Fibroblast of villous mesenchyme (primary cell): ENCODE data around the gene GPX3. TPM values are rescaled to one million over a fixed set of nuclear protein-coding genes. Genes with fewer than 3 reads are reported as not detected.

Experiments used
- DNase-seq: peaks from one replicate; pipeline ENCODE4 v3.0.0-alpha.2; 2010; ENCODE audit warnings: low read depth
- H3K4me3 ChIP-seq: 2 replicates; pipeline ENCODE4 v1.5.1; 2011; ENCODE audit warnings: low read depth, mild to moderate bottlenecking, low read length
- CTCF ChIP-seq: IDR thresholded peaks from 2 replicates; pipeline ENCODE4 v1.5.1; 2012; ENCODE audit warnings: low read depth, mild to moderate bottlenecking, low read length; ENCODE audit not compliant: insufficient read depth
- total RNA-seq: library from RNA; depleted of rRNA; stranded (reverse); fragments of >200 nt; gene quantifications from 2 replicates; pipeline ENCODE4 v1.2.3, GENCODE V29; 2012

GPX3 gene
- total RNA-seq, 1 donor: 3.9 TPM

DNA sequence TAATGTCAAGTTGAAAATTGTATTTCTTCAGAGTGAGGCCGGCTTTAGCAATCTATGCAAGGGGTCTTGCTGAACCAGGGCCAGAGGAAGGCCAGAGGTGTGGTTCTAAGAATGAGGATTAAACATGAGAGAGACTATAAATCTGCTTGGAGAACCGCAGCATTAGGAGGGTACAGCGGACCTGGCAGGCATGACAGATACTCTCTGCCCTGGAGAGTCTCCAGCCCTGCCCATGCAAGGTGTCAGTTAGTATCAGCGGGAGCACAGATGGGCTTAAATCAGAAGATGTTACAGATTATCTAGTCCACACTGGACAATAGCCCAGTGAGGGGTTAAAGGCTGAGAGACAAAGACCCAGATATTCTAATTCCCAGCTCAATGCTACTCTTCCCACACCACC, 11.5 kb upstream of the GPX3 start:
- H3K4me3 ChIP-seq: no peak overlapping the region
- no peak for DNase-seq
- TF ChIP-seq CTCF: no peak

- DNase-seq: no peak
- H3K4me3 ChIP-seq: no peak overlapping the region
Observed at GRCh38 chr5:151012862-151013261, 7.5 kb upstream of the GPX3 start.

GRCh38 chr5:151014680-151015343, 5.6 kb upstream of the GPX3 start:
- peak; percentile 48 for DNase-seq
- TF ChIP-seq CTCF: no peak

More at GRCh38 chr5:151012862-151013261, 7.5 kb upstream of the GPX3 start:
- no peak for TF ChIP-seq CTCF

GRCh38 chr5:151015974-151016587, 4.3 kb upstream of the GPX3 start:
- H3K4me3 ChIP-seq: no peak overlapping the region
- DNase-seq: no peak
- no peak for TF ChIP-seq CTCF

More at GRCh38 chr5:151014680-151015343, 5.6 kb upstream of the GPX3 start:
- no peak overlapping the region for H3K4me3 ChIP-seq

DNA sequence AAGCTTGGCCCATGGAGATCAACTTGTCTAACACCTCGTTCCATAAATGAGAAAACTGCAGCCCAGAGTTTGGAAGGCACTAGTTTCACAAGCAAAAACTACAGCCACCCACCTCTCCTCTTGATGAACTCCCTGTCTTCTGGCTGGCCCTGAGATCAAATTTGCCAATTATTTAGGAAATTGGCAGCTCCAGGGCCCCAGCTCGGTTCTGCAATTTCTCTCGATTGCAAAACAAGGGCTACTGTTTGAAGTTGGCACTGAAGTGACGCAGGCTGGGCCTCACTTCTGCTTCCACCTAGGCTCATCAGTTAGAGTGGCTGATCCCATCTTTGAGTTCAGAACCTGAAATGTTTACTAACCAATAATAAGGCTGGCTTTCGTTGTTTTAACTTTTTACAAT, 3.7 kb upstream of the GPX3 start:
- H3K4me3 ChIP-seq: no peak overlapping the region
- no peak for DNase-seq
- no peak for TF ChIP-seq CTCF

DNA sequence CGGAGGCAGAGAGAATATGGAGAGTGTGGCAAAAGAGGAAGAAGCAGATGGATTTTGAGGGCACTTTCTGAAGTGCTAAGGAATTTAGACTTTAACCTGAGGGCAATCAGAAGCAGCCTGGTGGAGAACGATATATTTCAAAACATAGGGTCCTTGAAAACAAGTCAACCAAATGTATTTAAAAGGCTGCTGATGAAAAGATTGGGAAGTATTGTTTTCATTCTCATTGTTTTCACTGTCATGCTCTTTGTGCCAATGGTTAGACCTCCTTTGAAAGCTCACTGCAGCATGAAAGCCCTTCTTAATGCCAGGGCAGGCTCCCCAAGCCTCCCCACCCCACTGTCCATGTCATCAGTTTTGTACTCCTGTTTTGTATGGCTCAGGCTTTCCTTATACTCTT, 2.5 kb upstream of the GPX3 start:
- no peak for TF ChIP-seq CTCF
- no peak for DNase-seq
- no peak overlapping the region for H3K4me3 ChIP-seq
